ENCODE results near the gene KPNA1.
"Not testable (repeated sequence)": the region's sequence is repeated elsewhere in the genome, so short reads cannot be mapped to it uniquely, and the experiment has no call there.

GRCh38 chr3:122508944-122509343, 5.8 kb downstream of the KPNA1 start:
- not testable (repeated sequence) for TF ChIP-seq CREB1 (CRISPR knock-in tag; IDR thresholded peaks at IDR 0.05; ENCODE audit: low read depth); POLR2AphosphoS5 (IDR thresholded peaks at IDR 0.05; ENCODE audit: low read depth); JUNB (IDR thresholded peaks at IDR 0.05; ENCODE audit: unreplicated experiment); EZH2phosphoT487 (IDR thresholded peaks at IDR 0.05; ENCODE audit: unreplicated experiment); CTCF (conservative IDR thresholded peaks at IDR 0.05; ENCODE audit: low read depth in 2 of 2); NANOG (IDR thresholded peaks at IDR 0.05; ENCODE audit: borderline replicate concordance)

All from GM23338 (cell line).